ENCODE measurements around the gene SHROOM3.

SHROOM3 gene

DNA sequence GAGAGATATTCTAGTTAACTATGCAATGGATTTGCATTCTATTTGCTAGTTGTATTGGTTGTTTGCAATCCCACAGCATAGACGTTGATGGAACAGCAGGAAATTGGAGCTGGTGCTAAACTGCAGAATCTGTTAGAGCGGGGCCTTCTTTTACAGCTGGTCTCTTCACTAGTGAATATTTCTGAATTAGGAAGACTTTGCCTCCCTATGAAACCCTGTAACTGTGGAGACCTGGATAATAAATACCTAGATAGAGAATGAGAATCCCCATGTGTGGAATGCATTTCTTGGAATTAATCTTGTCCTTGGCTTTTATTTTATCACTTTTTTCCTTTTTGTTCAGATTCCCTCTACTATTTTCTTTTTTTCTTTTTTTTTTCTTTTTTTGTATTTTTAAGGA is 109.7 kb downstream of the SHROOM3 start:
- DNase-seq = no peak

DNA sequence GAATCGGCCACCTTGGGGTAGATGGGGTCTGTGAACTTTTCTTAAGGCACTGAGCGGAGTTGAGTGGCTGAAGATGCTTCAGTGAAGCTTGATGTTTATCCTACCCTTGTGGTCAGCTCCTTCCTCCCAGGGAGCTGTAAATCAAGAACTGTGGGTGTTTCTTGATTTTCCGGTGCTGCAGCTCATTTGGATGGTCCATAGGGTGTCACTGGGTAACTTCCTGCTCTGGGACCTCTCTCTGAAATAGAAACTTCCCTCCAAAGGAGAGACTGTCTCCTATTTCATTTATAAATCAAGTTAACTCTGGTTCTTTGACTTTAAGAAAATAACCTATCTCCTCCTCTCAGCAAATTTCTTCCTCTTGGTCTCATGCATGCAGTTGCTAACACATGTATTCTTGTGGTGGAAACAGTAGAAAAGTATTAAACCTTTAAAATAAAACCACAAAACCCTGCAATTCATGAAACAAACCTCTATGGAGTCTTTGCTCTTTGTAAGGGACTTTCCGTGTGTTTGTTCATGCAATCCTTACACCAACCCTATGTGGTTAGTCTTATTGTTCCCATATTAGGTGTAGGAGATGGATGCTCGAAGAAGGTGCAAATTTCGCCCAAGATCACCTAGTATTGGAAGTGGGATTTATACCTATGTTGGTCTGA is 110.3 kb downstream of the SHROOM3 start:
- DNase-seq = no peak

DNA sequence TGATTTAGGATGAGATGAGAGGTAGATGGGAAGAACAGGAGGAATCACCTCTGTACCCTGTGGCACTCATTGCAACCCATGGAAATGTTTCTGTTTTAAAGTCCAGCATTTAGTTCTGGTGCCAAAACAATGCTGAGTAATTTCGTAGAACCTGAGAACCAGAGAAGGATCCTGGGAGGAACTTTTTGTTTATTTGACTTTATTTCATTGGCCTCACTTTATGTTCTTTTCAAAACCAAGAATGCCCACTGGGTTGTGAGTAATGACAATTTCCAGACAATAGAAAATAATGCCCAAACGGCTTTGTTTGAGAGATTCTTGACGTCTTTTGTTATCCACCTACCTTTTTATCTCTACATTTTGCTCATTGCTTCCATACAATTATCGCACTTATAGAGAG is 111.3 kb downstream of the SHROOM3 start:
- no peak for DNase-seq

DNA sequence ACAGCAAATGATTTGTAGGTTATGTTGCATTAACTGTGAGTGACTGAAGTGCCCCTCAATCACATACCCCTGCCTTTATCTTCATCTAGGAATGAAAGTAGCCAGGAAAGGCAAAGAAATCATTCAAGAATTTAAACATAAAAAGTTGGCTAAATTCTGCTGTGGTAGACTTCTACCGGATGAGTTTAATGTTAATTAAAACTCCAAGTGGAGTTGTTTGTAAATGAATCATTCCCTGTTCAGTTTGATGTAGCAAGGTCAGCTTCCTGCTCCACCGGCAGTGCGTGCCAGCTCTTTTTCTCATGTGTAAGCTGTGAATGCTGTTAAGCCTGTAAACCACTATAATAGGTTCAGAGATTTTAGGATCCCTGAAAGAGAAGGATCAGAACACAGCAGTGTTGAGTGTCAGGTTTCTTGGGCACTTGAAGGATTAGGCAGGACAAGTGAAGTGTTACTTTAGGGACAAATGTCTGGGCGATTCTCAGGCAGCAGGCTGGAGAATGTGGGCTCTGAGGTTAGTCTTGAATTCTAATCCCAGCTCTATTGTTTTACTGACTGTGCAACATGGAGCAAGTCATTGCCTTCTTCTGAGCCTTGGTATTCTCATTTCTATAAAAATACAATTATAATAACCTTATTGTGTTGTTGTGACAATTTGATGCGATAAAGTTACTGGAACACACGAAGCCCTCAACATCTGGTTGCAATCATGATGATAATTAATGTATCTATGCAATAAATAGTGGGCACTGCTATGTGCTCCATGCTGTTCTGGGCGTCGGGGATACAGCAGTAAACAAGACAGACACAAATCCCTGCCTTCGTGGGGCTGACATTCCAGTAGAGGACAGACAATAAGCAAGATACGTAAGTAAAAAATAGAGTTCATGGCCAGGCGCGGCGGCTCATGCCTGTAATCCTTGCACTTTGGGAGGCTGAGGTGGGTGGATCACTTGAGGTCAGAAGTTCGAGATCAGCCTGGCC is 112.0 kb downstream of the SHROOM3 start:
- DNase-seq = no peak

DNA sequence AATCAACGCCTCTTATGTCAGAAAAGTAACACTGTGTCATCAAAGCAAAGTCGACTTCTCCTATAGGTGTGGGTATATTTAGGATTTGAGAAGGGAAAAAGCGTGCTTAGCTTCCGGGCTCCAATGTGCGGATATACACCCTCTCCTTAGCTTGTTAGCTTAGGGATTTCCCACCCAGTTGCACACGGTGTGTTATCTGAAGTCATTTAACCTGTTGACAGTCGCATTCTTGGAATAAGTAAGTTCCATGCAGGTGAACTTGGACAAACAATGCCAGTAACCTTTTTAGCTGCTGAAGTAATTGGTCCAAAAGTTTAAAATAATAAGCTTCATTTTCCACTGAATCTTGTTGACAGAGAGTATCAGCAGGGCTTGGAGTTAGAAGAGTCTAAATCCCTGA is 113.7 kb downstream of the SHROOM3 start:
- no peak for DNase-seq

DNA sequence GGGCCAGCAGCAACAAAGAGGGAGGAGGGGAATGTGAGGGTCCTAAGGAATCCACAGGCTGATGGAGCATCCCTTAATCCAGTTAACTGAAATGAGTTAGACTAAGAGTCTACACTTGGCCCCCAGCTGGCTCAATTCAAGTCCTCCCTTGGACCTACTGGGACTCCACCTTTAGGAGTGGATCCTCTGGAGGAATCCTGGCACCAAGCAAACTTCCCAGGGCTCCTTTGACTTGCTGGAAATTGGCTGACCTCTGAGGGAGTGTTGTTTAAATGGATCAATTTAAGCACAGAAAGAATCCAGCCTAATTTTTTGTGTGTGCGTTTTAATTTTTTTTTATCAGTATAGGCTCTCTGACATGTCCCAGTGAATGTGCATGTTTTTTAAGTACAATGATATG is 114.7 kb downstream of the SHROOM3 start:
- DNase-seq = no peak

DNA sequence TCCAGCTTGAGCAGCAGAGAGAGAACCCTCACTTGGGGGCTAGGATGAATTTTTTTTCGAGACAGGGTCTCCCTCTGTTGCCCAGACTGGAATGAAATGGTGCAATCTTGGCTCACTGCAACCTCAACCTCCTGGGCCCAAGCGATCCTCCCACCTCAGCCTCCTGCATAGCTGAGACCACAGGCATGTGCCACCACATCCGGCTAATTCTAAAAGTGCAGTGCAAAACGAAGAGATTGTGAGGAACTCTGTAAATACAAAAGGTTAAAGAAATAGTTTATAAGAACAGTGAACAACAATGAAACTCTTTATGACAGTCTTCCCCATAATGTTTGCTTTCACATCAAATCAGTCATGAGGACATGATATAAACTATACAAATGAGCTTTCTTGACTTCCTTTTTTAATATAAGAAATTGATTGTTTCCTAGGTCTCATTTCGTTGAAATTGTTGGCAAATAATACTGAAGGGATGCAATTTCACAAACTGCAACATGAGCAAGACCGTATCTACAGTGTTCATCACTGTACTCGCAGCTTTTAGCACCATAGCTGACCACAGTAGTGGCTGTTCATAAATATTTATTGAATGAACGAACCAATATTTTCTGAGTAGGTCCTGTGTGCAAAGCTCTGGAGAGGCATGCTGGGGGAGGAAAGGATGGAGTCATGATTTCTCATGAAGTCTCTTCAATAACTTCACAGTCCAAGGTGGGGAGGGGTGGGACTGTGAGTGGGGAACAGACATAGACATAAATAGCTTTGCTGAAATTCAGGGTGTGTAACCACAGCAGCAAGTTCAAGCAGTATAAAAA is 116.1 kb downstream of the SHROOM3 start:
- DNase-seq = no peak

DNA sequence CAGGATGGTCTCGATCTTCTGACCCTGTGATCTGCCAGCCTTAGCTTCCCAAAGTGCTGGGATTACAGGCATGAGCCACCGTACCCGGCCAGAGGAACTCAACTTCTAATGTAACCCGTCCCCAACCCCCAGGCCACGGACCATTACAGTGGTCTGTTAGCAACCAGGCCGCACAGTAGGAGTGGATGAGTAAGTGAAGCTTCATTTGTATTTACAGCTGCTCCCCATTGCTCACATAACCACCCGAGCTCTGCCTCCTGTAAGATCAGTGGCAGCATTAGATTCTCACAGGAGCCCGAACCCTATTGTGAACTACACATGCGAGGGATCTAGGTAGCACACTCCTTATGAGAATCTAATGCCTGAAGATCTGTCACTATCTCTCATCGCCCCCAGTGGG is 119.6 kb downstream of the SHROOM3 start:
- DNase-seq = no peak

DNA sequence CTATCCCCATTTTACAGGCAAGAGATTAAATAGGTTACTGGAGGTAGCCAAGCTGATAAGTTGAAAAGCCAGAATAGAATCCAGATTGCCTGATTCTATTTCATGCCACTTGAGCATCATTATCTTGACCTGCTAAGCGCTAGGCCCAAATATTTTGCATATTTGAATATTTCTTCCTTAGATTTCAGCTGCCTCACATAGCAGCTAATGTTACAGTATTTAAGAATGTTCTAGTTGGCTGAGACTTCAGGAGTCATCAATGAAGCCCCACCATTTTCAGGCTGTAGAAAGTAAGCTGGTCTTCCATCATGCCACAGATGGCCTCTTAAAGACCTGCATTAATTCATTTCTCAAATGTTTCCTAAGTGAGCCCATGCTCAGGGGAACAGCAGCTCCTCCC is 121.4 kb downstream of the SHROOM3 start:
- DNase-seq = no peak

DNA sequence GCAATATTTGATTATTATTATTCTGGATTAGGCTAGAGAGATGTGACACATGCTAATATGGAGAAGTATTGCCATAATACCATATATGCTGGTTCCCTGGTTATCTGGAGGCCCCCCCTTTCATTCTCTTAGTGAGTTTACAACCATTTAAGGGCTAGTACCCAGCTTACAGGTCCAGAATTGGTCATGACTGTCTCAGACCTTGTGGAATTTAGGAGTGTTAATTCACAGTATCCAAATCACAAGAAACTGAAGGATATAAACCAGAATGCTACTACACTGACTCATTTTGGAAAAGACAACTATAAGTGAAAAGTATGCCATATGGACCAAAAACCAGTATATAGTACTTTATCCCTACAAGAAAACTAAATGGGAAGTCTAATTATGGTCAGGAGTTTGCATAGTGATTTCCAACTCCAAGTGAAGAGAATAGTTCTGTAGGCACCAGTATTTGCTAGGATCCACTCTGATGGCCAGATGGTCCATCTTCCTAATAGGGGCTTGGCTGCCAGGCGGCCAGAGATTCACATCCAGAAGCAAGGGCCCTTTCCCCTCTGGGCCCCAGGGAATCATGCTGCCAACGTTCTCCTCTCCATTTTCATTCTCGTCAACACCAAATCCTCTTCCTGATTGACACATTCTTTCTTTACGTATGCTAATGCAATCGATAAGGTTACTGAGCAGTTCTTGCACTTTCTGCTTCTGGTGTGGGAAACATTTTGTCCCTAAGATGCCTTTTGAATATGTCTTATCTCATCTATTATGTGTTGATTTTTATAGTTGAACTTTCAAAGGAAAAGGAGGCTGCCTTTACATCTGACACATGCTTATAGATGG is 123.6 kb downstream of the SHROOM3 start:
- DNase-seq = no peak

DNA sequence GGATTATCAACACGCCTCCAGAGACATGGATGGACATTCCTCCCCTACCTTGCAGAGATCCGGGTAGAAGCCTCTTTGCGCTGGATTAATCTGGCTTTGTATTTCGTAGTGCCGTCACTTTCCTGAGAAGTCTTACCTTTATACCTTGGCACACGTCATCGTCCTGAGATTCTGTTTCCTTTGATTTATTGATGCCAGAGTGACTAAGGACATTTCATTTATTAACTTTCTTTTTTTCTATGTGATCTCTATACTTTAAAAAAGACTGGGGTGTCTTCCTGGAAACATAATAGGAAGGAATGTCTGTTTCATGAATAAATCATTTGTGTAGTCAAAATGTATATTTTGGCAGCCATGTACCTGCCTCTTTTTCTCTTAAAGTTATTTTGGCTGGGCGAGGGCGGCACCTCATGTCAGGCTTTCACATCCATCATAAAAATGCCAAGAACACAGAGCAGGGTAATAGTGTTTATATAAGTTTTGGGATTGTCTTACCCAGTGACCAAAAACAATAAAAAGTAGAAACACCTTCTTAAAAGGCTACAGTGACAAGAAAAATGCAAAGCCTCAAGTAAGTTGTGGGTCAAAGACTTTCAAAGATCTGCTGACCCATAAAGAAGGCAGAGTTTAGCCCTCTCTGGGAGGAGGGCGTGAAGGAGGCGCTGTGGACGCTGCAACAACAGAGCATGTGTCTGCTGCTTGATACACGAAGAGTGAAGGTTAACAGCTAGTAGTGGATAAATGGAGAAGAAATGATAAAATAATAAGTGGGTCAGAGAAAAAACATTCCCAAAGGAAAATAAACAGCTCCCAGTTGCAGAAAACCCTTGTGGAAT is 124.4 kb downstream of the SHROOM3 start:
- no peak for DNase-seq

DNA sequence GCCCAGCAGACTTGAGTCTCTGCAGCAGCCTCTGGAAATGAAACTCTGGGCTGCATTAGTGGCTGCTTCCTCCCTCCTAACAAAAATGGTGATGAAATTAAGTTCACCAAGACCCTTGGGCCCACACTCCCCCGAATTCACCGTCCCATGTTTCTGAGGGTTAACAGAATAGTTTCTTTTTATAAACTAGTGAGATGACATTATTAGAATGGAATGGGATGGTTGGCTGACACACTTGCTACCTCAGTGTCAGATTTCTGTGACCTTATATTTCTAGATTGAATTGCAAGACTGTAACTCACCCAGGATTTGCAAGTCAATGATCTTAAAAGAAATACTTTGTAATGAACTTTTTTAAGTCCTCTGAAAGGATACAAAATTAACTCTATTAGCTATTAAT is 127.1 kb downstream of the SHROOM3 start:
- DNase-seq = no peak

DNA sequence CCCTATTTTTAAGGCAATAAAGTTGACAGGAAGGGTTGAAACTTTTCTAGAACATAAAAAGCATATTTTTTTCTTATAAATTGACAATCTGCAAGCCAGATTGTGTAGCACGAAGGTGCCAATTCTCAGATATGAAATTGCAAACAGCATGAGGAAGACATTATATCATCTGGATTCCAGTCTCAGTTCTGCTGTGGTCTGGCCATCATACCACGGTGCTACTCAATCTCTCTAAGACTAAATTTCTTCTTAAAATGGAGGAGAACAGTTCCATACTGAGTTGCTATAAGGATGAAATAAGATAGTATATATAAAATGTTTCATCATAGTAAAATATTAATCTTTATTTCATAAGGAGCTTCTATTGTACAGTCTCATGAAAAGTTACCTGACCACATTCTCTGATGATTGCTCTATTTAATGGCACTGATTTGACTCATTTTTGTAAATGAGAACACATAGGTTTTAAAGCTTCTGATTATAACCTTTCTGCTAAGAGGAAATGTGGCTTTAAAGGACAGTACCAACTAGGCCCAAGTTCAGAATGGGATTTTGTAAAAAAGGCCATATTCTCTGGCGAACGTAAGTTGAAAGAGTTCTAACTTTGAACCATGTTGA is 127.9 kb downstream of the SHROOM3 start:
- no peak for DNase-seq

DNA sequence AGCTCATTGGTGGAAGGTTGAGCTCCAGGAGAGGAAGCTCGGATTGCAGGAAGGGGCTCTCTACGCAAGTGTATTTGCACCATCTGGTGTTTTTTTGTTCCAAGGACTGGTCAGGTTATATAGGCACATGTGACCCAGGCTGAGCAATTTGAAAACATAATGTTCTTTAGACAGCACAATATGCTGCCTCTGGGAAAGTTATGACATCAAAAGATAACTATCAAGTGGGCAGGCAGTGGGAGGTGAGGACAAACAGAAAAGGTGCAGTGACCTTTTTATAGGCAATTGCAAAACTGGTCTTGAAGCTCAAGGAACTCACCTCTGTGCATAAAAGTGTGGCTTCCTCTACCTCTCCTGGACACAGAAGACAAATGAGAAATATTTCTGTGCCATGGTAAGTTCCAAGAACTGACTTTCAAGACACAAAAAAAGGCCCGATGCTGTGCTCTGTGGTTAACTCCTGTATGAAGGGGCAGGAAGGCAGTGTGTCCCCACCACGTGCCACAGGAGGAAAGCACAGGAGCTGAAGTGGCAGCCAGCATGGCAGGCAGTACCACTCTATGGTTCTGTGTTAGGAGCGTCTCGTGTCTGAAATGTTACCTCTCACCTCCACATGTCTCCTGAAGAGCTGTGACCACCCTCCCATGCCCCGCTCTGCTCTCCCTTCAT is 128.6 kb downstream of the SHROOM3 start:
- no peak for DNase-seq

DNA sequence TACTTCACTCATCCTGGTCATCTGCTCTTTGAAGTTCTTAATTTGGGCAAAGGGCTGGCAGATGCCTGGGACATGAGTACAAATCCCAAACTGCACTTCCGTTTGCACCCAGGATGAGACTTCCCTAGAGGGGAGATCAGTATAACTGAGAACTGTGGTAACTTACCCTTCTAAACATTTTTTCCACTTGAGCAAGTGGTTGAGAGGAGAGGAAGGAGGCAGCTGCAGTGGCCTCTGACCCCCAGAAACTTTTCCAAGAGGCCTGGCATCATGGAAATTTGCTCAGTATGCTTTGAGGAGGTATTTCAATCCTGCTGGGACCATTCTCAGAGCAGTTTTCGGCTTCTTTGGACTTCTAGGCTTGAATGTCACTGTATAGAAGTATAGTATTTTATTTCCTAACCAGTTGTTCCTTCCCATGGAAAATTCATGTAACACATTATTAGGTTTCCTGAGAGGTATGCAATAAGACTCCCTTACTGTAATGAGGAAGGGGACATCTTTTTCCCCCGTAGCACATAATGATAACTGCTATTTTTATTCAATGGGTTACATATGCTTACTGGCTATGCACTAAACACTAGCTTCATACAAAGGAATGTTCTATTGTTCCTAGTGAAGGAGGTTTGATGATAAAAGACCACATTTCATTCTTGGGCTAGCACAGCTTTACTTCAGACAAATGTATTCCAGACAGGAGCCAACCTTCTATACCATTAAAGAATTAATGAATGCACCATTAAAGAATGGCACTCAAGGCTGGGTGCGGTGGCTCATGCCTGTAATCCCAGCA is 129.3 kb downstream of the SHROOM3 start:
- no peak for DNase-seq

DNA sequence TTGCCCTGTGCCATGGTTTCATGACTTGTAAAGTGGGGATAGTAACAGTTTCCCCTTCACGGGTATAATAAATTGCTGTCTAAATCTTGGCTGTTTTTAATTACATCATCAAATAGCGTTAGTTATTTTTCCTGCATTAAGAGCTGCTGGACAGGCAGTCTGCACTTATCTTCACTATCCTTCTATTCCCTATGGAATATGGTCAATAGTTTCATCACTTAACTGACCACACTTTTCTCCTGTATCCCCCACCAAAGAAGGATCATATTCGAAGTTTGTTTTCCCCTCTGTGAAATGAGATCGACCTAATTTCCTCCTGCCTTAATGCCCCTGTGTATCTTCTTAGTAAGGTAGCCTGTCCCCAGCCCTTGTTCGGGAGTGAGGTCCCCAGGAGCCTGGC is 133.2 kb downstream of the SHROOM3 start:
- DNase-seq = no peak

DNA sequence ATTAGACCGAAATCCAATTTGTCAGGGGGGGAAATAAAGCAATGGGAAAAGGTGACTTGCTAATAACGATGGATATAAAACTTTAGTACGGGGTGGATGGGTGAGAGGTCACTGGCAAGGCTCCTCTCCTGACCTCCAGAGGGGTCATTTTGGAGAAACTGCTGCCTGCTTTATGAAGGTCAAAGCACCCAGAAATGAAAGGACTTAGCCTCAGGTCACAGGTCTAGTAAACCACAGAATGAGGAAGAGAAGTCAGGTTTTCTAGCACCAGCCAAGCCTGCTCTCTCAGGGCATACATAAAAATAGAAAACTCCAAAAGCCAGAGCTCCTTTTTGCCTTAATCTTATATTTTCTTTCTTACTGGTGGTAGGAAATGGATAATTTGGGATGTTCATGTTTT is 134.2 kb downstream of the SHROOM3 start:
- no peak for DNase-seq

DNA sequence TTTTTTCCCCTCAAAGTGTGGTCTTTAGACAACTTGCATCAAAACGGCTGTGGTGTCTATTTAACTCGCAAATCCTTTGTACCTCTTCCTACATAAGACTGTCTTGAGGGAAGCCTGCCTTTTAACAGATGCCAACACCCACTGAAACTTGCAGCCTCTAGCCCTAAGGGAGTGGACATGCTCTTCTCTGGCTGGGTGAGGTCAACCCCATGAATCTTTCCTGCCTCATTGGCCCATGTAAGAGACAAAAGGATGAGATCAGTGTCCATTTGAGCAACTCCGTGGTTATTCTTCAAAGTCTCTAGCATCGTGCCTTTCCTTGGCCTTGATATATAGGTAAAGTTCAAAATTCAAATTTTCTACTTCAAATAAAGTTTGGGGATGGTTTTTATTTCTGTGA is 134.7 kb downstream of the SHROOM3 start:
- DNase-seq = no peak

DNA sequence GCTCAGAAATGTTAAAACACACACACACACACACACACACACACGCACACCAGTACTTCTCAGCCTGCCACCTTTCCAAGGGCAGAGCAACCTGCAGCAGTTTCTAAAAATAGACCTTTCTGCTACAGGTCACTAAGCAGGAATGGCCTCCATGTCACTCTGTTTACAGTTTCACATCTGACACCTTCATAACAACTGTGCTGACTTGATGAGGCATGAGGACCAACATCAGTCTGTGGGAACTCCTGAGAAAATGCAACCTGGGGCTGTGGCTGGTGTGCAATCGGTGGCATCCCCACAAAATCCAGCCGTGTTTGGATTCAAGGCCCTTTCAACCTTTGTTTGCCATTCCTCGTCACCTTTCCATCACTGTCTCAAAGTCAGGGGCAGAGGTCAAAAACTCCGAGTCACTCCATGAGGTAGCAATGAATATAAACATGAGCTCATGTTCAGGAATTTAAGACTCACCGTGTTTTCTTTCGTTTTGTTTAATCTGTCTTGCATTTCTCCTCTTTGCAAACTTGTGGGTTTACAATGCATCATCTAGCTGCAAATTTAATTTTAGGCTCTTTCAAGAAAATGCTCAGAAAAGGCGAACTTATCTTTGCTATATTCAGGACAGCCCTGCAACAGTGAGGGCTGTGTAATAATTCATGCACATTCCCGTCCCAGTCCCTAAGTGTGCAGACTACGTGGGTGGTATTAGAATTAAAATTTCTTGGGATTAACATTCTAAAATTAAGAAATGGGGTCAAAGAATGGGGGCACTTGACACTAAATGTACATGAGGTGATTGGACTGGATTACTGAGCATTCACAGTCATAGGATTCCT is 135.3 kb downstream of the SHROOM3 start:
- no peak for DNase-seq
